Measurements from ENCODE around the gene MYO9B.
A peak's percentile ranks its signal among the peaks of the same experiment; 100 is the strongest.

Gene MYO9B

GRCh38 chr19:17240826-17241399, 165.3 kb downstream of the MYO9B start:
- Histone ChIP-seq H3K27ac (ENCODE audit: low read length) (no peak overlapping the region), H3K27me3 (ENCODE audit: low read depth, low read length) (no peaks in the 10 kb centered on the region), H3K36me3 (replicated peaks; ENCODE audit: low read depth, low read length) (peaks cover 3% of the 10 kb centered on the region), H3K4me3 (ENCODE audit: low read length) (no peak overlapping the region), H3K9me3 (ENCODE audit: insufficient read depth, low read length) (no peaks in the 10 kb centered on the region), H3K4me1 (ENCODE audit: low read length) (peaks cover 14% of the 10 kb centered on the region; the same call in 1 of the 2 replicates), H2AFZ (ENCODE audit: low read depth, low read length) (no peak overlapping the region), H3K9ac (ENCODE audit: low read length) (no peak overlapping the region), H3K79me2 (ENCODE audit: low read length) (peaks cover 27% of the 10 kb centered on the region; the same call in 1 of the 2 replicates), H4K20me1 (ENCODE audit: insufficient read depth, low read length) (peaks cover 16% of the 10 kb centered on the region; the same call in 1 of the 2 replicates), H3K4me2 (ENCODE audit: low read length) (no peak overlapping the region)
- TF ChIP-seq CTCF (IDR thresholded peaks at IDR 0.05; ENCODE audit: low read depth, low read length) (no peak), EZH2phosphoT487 (IDR thresholded peaks at IDR 0.05; ENCODE audit: low read depth) (no peak)

- H3K4me2 ChIP-seq (ENCODE audit: low read length), result no peak overlapping the region
- no peaks in the 10 kb centered on the region for H3K9me3 ChIP-seq (ENCODE audit: insufficient read depth, low read length)
- TF ChIP-seq EZH2phosphoT487 (IDR thresholded peaks at IDR 0.05; ENCODE audit: low read depth), result no peak
- no peak for TF ChIP-seq CTCF (IDR thresholded peaks at IDR 0.05; ENCODE audit: low read depth, low read length)
- no peak overlapping the region for H3K4me3 ChIP-seq (ENCODE audit: low read length)
- no peak overlapping the region for H3K27ac ChIP-seq (ENCODE audit: low read length)
- H2AFZ ChIP-seq (ENCODE audit: low read depth, low read length), result no peak overlapping the region
- peaks cover 3% of the 10 kb centered on the region for H3K36me3 ChIP-seq (replicated peaks; ENCODE audit: low read depth, low read length)
- H3K9ac ChIP-seq (ENCODE audit: low read length), result no peak overlapping the region
- peaks cover 27% of the 10 kb centered on the region; the same call in 1 of the 2 replicates for H3K79me2 ChIP-seq (ENCODE audit: low read length)
- peaks cover 18% of the 10 kb centered on the region for H3K4me1 ChIP-seq (ENCODE audit: low read length)
- H3K27me3 ChIP-seq (ENCODE audit: low read depth, low read length), result peaks cover 4% of the 10 kb centered on the region; the same call in 1 of the 2 replicates
- peaks cover 16% of the 10 kb centered on the region; the same call in 1 of the 2 replicates for H4K20me1 ChIP-seq (ENCODE audit: insufficient read depth, low read length)
These were observed 167.0 kb downstream of the MYO9B start for GRCh38 chr19:17242431-17243208.

DNA sequence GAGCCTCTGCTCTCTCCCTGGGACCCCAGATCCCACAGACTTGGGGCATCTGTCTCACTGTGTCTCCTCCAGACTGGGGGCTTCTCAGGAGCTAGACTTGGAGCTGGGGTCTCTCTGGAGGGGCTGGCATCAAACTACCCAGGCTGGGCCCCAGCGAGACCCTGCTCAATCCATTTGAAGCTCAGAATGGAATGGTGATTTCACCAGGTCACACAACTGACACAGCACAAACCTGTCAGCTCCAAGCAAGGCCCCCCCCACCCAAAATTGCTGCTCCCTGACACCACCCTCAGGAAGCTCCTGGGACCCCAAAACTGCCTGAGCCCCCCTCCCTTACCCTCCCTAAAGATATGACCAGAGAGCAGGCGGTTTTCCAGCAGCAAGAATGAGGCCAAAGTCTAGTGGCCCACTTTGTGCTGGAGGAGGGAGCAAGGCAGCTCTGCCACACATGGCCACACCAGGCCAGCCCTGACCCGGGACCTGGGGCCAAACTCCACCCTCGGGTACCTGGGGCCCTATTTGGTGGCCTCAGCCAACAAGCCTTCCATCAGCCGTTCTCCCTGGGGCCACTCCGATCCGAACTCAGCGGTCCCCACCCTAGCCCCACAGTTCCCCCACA, 167.7 kb downstream of the MYO9B start:
- Histone ChIP-seq H3K27ac (ENCODE audit: low read length) (no peak overlapping the region), H3K4me1 (ENCODE audit: low read length) (peaks cover 18% of the 10 kb centered on the region), H3K36me3 (replicated peaks; ENCODE audit: low read depth, low read length) (no peaks in the 10 kb centered on the region), H2AFZ (ENCODE audit: low read depth, low read length) (no peak overlapping the region), H3K9ac (ENCODE audit: low read length) (peak overlapping the region; percentile 75; the same call in 1 of the 2 replicates), H3K4me3 (ENCODE audit: low read length) (peak overlapping the region; percentile 89), H3K27me3 (ENCODE audit: low read depth, low read length) (peaks cover 4% of the 10 kb centered on the region; the same call in 1 of the 2 replicates), H3K4me2 (ENCODE audit: low read length) (peak overlapping the region; percentile 85), H3K79me2 (ENCODE audit: low read length) (peaks cover 27% of the 10 kb centered on the region; the same call in 1 of the 2 replicates), H4K20me1 (ENCODE audit: insufficient read depth, low read length) (peaks cover 16% of the 10 kb centered on the region; the same call in 1 of the 2 replicates), H3K9me3 (ENCODE audit: insufficient read depth, low read length) (no peaks in the 10 kb centered on the region)
- TF ChIP-seq CTCF (IDR thresholded peaks at IDR 0.05; ENCODE audit: low read depth, low read length), result no peak
- no peak for TF ChIP-seq EZH2phosphoT487 (IDR thresholded peaks at IDR 0.05; ENCODE audit: low read depth)

Measured in OCI-LY3 (cell line).